MCF 10A (cell line): ENCODE results near the gene B3GNT3. TPM values are rescaled to one million over a fixed set of nuclear protein-coding genes. Genes with fewer than 3 reads are reported as not detected.
A peak's percentile ranks its signal among the peaks of the same experiment; 100 is the strongest.

ENCODE experiments used
- Bru-seq: library from RNA; stranded (reverse); fragments of 400-500 nt; gene quantifications from one replicate; lab custom pipeline; 2021; lab: Mats Ljungman, UMichigan
- BruChase-seq, 2 experiments: library from RNA; stranded (reverse); fragments of 400-500 nt; gene quantifications; one replicate each; lab custom pipeline; 2021; lab: Mats Ljungman, UMichigan
- BruUV-seq: library from RNA; stranded (reverse); fragments of 400-500 nt; replicated peaks from 2 replicates; lab custom pipeline; 2021; lab: Mats Ljungman, UMichigan
- CTCF ChIA-PET: fragments of 300-600 bp; sonication (Branson Sonifier 250); formaldehyde crosslinking; extraction: SDS; loops from one replicate; lab custom pipeline; 2021; ENCODE audit warnings: antibody characterized with exemption, inconsistent platforms; lab: Yijun Ruan, JAX
- POLR2A ChIA-PET: fragments of 300-600, 350-650 bp; sonication (Branson Sonifier 250); formaldehyde crosslinking; extraction: SDS; loops from one replicate; lab custom pipeline; 2020; ENCODE audit warnings: antibody characterized with exemption, inconsistent platforms; lab: Yijun Ruan, JAX
- DNase-seq: peaks from one replicate; pipeline ENCODE4 v3.0.0-alpha.2; 2018; ENCODE audit not compliant: unreplicated experiment
- H3K27ac Mint-ChIP-seq: one replicate; pipeline ENCODE4 v1.8.0; 2022; ENCODE audit warnings: mild to moderate bottlenecking, low read depth, mixed read lengths; ENCODE audit not compliant: unreplicated experiment
- H3K27me3 Mint-ChIP-seq: one replicate; pipeline ENCODE4 v1.8.0; 2022; ENCODE audit warnings: mixed read lengths; ENCODE audit not compliant: insufficient read depth, unreplicated experiment
- H3K36me3 Mint-ChIP-seq: one replicate; pipeline ENCODE4 v1.8.0; 2022; ENCODE audit warnings: mild to moderate bottlenecking, moderate library complexity, mixed read lengths; ENCODE audit not compliant: insufficient read depth, unreplicated experiment
- H3K4me1 Mint-ChIP-seq: one replicate; pipeline ENCODE4 v1.8.0; 2022; ENCODE audit warnings: mixed read lengths; ENCODE audit not compliant: insufficient read depth, unreplicated experiment
- H3K4me3 Mint-ChIP-seq: one replicate; pipeline ENCODE4 v1.8.0; 2022; ENCODE audit warnings: mild to moderate bottlenecking, moderate library complexity, mixed read lengths; ENCODE audit not compliant: unreplicated experiment
- H3K9me3 Mint-ChIP-seq: one replicate; pipeline ENCODE4 v1.8.0; 2022; ENCODE audit warnings: mixed read lengths; ENCODE audit not compliant: unreplicated experiment
- CTCF ChIP-seq: fragments of 200-600 bp; IDR thresholded peaks from one replicate; pipeline ENCODE4 v1.8.0; 2022; ENCODE audit warnings: antibody characterized with exemption, mild to moderate bottlenecking; ENCODE audit not compliant: unreplicated experiment
- intact Hi-C: fragments of 100-400 bp; cut with micrococcal nuclease; formaldehyde crosslinking; loops from 2 replicates; pipeline ENCODE4 v1.14.1; 2022
- long read RNA-seq: library from polyadenylated mRNA; stranded (forward); transcript quantifications from one replicate; pipeline ENCODE4 v2.0.0, GENCODE V29; 2022
- total RNA-seq: library from RNA; stranded (reverse); gene quantifications from 2 replicates; pipeline ENCODE4 v1.2.3, GENCODE V29; 2022

B3GNT3 gene, protein sequence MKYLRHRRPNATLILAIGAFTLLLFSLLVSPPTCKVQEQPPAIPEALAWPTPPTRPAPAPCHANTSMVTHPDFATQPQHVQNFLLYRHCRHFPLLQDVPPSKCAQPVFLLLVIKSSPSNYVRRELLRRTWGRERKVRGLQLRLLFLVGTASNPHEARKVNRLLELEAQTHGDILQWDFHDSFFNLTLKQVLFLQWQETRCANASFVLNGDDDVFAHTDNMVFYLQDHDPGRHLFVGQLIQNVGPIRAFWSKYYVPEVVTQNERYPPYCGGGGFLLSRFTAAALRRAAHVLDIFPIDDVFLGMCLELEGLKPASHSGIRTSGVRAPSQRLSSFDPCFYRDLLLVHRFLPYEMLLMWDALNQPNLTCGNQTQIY
- total RNA-seq, result 0.40 and 0.49 TPM in 2 replicates
- percentile 17 among the genes with signal in this experiment for Bru-seq, nascent RNA
- percentile 20 among the genes with signal in this experiment for BruChase-seq, experiment 1, labeled RNA remaining after a 6-hour chase
- BruChase-seq, experiment 2, labeled RNA remaining after a 2-hour chase, result percentile 12 among the genes with signal in this experiment
- long read RNA-seq, result 0 reads

DNA sequence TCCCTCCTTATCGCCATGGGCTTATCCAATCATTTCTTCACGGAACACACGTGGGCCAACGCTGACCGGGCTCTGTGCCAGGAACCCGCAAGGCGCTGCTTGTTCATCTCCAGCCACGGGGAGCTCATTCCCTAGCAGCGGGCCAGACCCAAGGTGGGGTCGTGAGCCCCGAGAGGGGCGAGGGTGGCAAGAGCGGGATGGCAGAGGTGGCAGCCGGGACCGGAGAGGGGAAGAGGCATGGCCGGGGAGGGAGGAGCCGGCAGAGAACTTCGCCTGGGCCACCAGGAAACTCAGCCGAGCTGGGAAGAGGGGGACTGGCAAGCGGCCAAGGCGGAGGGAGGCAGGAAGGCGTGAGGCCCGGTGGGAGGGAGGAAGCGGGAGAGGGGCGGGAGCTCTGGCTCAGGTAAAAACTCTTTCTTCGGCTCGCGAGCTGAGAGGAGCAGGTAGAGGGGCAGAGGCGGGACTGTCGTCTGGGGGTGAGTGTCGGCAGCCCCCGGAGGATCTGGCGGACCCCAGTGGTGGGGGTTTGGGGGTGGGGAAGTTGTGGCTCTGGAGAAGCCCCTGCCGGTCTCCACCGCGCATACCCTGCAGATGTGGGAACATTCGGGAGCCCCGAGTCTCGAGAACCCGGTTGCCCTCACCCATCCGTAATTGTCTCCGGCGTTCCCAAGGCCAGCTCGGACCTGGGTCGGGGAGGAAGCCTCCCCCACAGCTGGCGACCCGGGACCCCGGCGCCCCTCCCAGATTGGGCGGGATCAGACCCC lies at the start of gene B3GNT3:
TSS of gene B3GNT3 (plus strand) at position 408 of the 764 bp plus-strand sequence. CDS start 12,670 bp downstream, outside the sequence.
- intact Hi-C loops, result no loop called here
- Mint-ChIP-seq H3K4me1 (peaks cover 18% of the 10 kb centered on the region), H3K4me3 (peak within 1 kb of the TSS; percentile 44), H3K36me3 (no peaks in the 10 kb centered on the region), H3K27me3 (no peaks in the 10 kb centered on the region), H3K27ac (no peak within 1 kb of the TSS), H3K9me3 (no peaks in the 10 kb centered on the region)
- ChIA-PET POLR2A (no interaction called here), CTCF (interaction anchor here (0.5 to 3.1 kb wide), 8 partner anchors 10 to 1302 kb away, joined by 3 to 23 read pairs (median 3); no protein-coding TSS in a partner anchor)
- DNase-seq, result peak; percentile 82
- TF ChIP-seq CTCF, result no peak
- BruUV-seq, result no TSS peak

GRCh38 chr19:17747205-17748098 lies 47.5 kb upstream of the B3GNT3 start:
- no peak for TF ChIP-seq CTCF
- CTCF ChIA-PET, result interaction anchor here (0.6 kb wide), 3 partner anchors 9 to 364 kb away, joined by 3 to 5 read pairs (median 4); no protein-coding TSS in a partner anchor
- Mint-ChIP-seq H3K4me1 (no peaks in the 10 kb centered on the region), H3K36me3 (no peaks in the 10 kb centered on the region), H3K9me3 (no peaks in the 10 kb centered on the region), H3K4me3 (peak overlapping the region; percentile 31), H3K27me3 (no peaks in the 10 kb centered on the region), H3K27ac (no peak overlapping the region)
- POLR2A ChIA-PET, result no interaction called here
- peak; percentile 95 for DNase-seq
- BruUV-seq, result no TSS peak
- intact Hi-C loops, result no loop called here

- intact Hi-C loops, result no loop called here
- Mint-ChIP-seq H3K27me3 (no peaks in the 10 kb centered on the region), H3K9me3 (no peaks in the 10 kb centered on the region), H3K4me1 (no peaks in the 10 kb centered on the region), H3K36me3 (no peaks in the 10 kb centered on the region), H3K4me3 (no peak overlapping the region), H3K27ac (no peak overlapping the region)
- DNase-seq, result no peak
- ChIA-PET CTCF (interaction anchor here (0.5 to 1.7 kb wide), 2 partner anchors 17 to 28 kb away, joined by 3 to 5 read pairs; no protein-coding TSS in a partner anchor), POLR2A (no interaction called here)
- BruUV-seq, result no TSS peak
- TF ChIP-seq CTCF, result no peak
Measured at GRCh38 chr19:17748884-17749638, 45.9 kb upstream of the B3GNT3 start.
